Mucosa of descending colon (tissue), 3 donors: ENCODE results near the gene SNRPA. TPM values are rescaled to one million over a fixed set of nuclear protein-coding genes. Genes with fewer than 3 reads are reported as not detected.
A peak's percentile ranks its signal among the peaks of the same experiment; 100 is the strongest.

Experiments used
- ATAC-seq: fragments of 200-7000 bp; cut with Tn5 transposase; one replicate; pipeline ENCODE4 v1.9.1; 2020; ENCODE audit warnings: mild to moderate bottlenecking, moderate library complexity
- DNase-seq, 3 donors: peaks; one replicate each; pipeline ENCODE4 v3.0.0-alpha.2; 2020
- H3K36me3 ChIP-seq: fragments of 200-600 bp; one replicate; pipeline ENCODE4 v1.8.0; 2021; ENCODE audit warnings: low read depth, mild to moderate bottlenecking
- H3K4me1 ChIP-seq: fragments of 200-600 bp; one replicate; pipeline ENCODE4 v1.8.0; 2021; ENCODE audit warnings: low read depth, mild to moderate bottlenecking
- H3K4me3 ChIP-seq: fragments of 200-600 bp; one replicate; pipeline ENCODE4 v1.8.0; 2021; ENCODE audit warnings: mild to moderate bottlenecking
- H3K9me3 ChIP-seq: fragments of 200-600 bp; one replicate; pipeline ENCODE4 v1.8.0; 2021; ENCODE audit warnings: mild to moderate bottlenecking
- CTCF ChIP-seq: fragments of 200-600 bp; IDR thresholded peaks from one replicate; pipeline ENCODE4 v1.8.0; 2022; ENCODE audit warnings: antibody characterized with exemption, mild to moderate bottlenecking
- intact Hi-C, 2 donors: fragments of 100-400 bp; cut with DNase I in 1 of 2; cut with micrococcal nuclease in 1 of 2; formaldehyde crosslinking; loops; one replicate each; pipeline versions ENCODE4 v1.11.0 to v1.11.1; 2022; cut with DNase I, micrococcal nuclease
- total RNA-seq, 3 donors: library from RNA; stranded (reverse); fragmentation: NEBNext Ultra II Directional in 2 of 3; extraction: Animal tissue kit (Norgen Biotek cat#: 25700) in 2 of 3; gene quantifications; one replicate each; pipeline versions ENCODE4 v1.2.1 to v1.2.4, GENCODE V29; 2021 to 2023
- donor health status: DM: no; HTN: no; CAD: no; lungs with moderate emphysema.
- donor health status: DM: no; HTN: no; CAD: no.
- donor health status: DM: no; HTN: yes; CAD: no.

The SNRPA gene
- total RNA-seq, 3 donors from 2014 or later = 54.0 to 81.7 (median 59.9) TPM

GRCh38 chr19:40797963-40798682 lies 47.1 kb downstream of the SNRPA start:
- ATAC-seq (peak; percentile 61), DNase-seq (peak; percentile 78 to 92 (median 87))
- Histone ChIP-seq H3K4me3 (peak overlapping the region; percentile 4), H3K9me3 (no peaks in the 10 kb centered on the region), H3K4me1 (peaks cover 31% of the 10 kb centered on the region), H3K36me3 (no peaks in the 10 kb centered on the region)
- TF ChIP-seq CTCF = no peak
- intact Hi-C loops = no loop called here

- intact Hi-C loops = no loop called here
- Histone ChIP-seq H3K4me1 (peaks cover 38% of the 10 kb centered on the region), H3K4me3 (peak within 1 kb of the TSS; percentile 84), H3K9me3 (no peaks in the 10 kb centered on the region), H3K36me3 (no peaks in the 10 kb centered on the region)
- TF ChIP-seq CTCF = no peak
- ATAC-seq = peak; percentile 87
- peak; percentile 100 for DNase-seq
Observed at GRCh38 chr19:40798683-40799557, 47.9 kb downstream of the SNRPA start, which contains the start of gene EGLN2. TSS of gene EGLN2 (plus strand) at chr19:40799191. CDS start at chr19:40800573, 1,382 bp downstream.

- DNase-seq (peak; percentile 27 to 82 (median 73)), ATAC-seq (no peak)
- H3K9me3 ChIP-seq = no peaks in the 10 kb centered on the region
- peak overlapping the region; percentile 84 for H3K4me3 ChIP-seq
- intact Hi-C loops = no loop called here
- H3K4me1 ChIP-seq = peaks cover 46% of the 10 kb centered on the region
- no peaks in the 10 kb centered on the region for H3K36me3 ChIP-seq
- no peak for TF ChIP-seq CTCF
Observed at GRCh38 chr19:40799558-40800338, 48.7 kb downstream of the SNRPA start.

GRCh38 chr19:40800339-40800996 lies 49.5 kb downstream of the SNRPA start:
- no peak for TF ChIP-seq CTCF
- intact Hi-C loops = no loop called here
- Histone ChIP-seq H3K4me1 (peaks cover 52% of the 10 kb centered on the region), H3K4me3 (no peak overlapping the region), H3K36me3 (no peaks in the 10 kb centered on the region), H3K9me3 (no peaks in the 10 kb centered on the region)
- DNase-seq = peak in 1 of 3 donors; percentile 62
- ATAC-seq = no peak

GRCh38 chr19:40800997-40801377 lies 50.0 kb downstream of the SNRPA start:
- DNase-seq = no peak

More at GRCh38 chr19:40800997-40801377, 50.0 kb downstream of the SNRPA start:
- Histone ChIP-seq H3K36me3 (no peaks in the 10 kb centered on the region), H3K4me3 (no peak overlapping the region), H3K4me1 (peaks cover 57% of the 10 kb centered on the region), H3K9me3 (no peaks in the 10 kb centered on the region)
- ATAC-seq = no peak
- intact Hi-C loops = no loop called here
- TF ChIP-seq CTCF = no peak
